Cardiac septum (tissue), 1 donor: ENCODE data around the gene ZBTB39. TPM values are rescaled to one million over a fixed set of nuclear protein-coding genes. Genes with fewer than 3 reads are reported as not detected.

Source experiments
- DNase-seq: peaks from one replicate; pipeline ENCODE4 v3.0.0-alpha.2; 2020; ENCODE audit warnings: low spot score
- intact Hi-C: fragments of 100-400 bp; cut with DNase I; formaldehyde crosslinking; loops from one replicate; pipeline ENCODE4 v1.14.0; 2022
- total RNA-seq: library from RNA; stranded (reverse); fragmentation: NEBNext Ultra II Directional; extraction: Animal tissue kit (Norgen Biotek cat#: 25700); gene quantifications from one replicate; pipeline ENCODE4 v1.2.1, GENCODE V29; 2021
- donor health status: DM: no; HTN: no; CAD: no.

Gene ZBTB39
- total RNA-seq, 1 donor from 2014 or later = 3.5 TPM

- intact Hi-C loops = loop anchor here (2.0 to 5.0 kb wide), 3 partner anchors 51 to 251 kb away; partner anchors contain the start of gene STAT6
- no peak for DNase-seq
These were observed 1.8 kb upstream of the ZBTB39 start for GRCh38 chr12:57008178-57008577.

- DNase-seq = no peak
- intact Hi-C loops = loop anchor here (5.0 kb wide), 2 partner anchors 105 to 250 kb away; partner anchors contain the start of gene STAT6
These were observed 596 bp upstream of the ZBTB39 start for GRCh38 chr12:57006809-57007475.

- intact Hi-C loops = loop anchor here (5.0 kb wide), 2 partner anchors 108 to 247 kb away; partner anchors contain the start of gene STAT6
- DNase-seq = no peak
These were observed 1.7 kb downstream of the ZBTB39 start for GRCh38 chr12:57004651-57005050.

- intact Hi-C loops = no loop called here
These were observed 3.0 kb downstream of the ZBTB39 start for GRCh38 chr12:57003395-57003794.

GRCh38 chr12:57001448-57001906 is 4.9 kb downstream of the ZBTB39 start:
- intact Hi-C loops = no loop called here
- no peak for DNase-seq

More at GRCh38 chr12:57003395-57003794, 3.0 kb downstream of the ZBTB39 start:
- DNase-seq = no peak

GRCh38 chr12:57000393-57000792 is 6.0 kb downstream of the ZBTB39 start:
- intact Hi-C loops = no loop called here
- no peak for DNase-seq

- intact Hi-C loops = no loop called here
- DNase-seq = no peak
These were observed 6.9 kb downstream of the ZBTB39 start for GRCh38 chr12:56999456-56999855.

- no peak for DNase-seq
- intact Hi-C loops = no loop called here
These were observed 7.4 kb downstream of the ZBTB39 start for GRCh38 chr12:56998981-56999380.

- DNase-seq = no peak
- intact Hi-C loops = no loop called here
These were observed 8.0 kb downstream of the ZBTB39 start for GRCh38 chr12:56998316-56998715.

GRCh38 chr12:56996793-56997545 is 9.4 kb downstream of the ZBTB39 start:
- DNase-seq = no peak
- intact Hi-C loops = no loop called here

- intact Hi-C loops = no loop called here
- no peak for DNase-seq
These were observed 10.3 kb downstream of the ZBTB39 start for GRCh38 chr12:56995930-56996496.

GRCh38 chr12:56995201-56995929 is 11.0 kb downstream of the ZBTB39 start:
- DNase-seq = no peak
- intact Hi-C loops = no loop called here

GRCh38 chr12:56994231-56994746 is 12.1 kb downstream of the ZBTB39 start:
- no peak for DNase-seq
- intact Hi-C loops = no loop called here

- intact Hi-C loops = no loop called here
- DNase-seq = no peak
These were observed 13.0 kb downstream of the ZBTB39 start for GRCh38 chr12:56993346-56993745.

- DNase-seq = no peak
- intact Hi-C loops = no loop called here
These were observed 14.8 kb downstream of the ZBTB39 start for GRCh38 chr12:56991319-56992246.

GRCh38 chr12:56990648-56991318 is 15.6 kb downstream of the ZBTB39 start:
- intact Hi-C loops = no loop called here

GRCh38 chr12:56989861-56990610 is 16.3 kb downstream of the ZBTB39 start:
- intact Hi-C loops = loop anchor here (5.0 kb wide), 1 partner anchor 148 kb away; no protein-coding TSS in a partner anchor
- DNase-seq = no peak

More at GRCh38 chr12:56990648-56991318, 15.6 kb downstream of the ZBTB39 start:
- DNase-seq = no peak
